GM23248 (cell line): Measurements from ENCODE around the gene RHOB. TPM values are rescaled to one million over a fixed set of nuclear protein-coding genes. Genes with fewer than 3 reads are reported as not detected.
"Not testable (repeated sequence)": the region's sequence is repeated elsewhere in the genome, so short reads cannot be mapped to it uniquely, and the experiment has no call there.

Experiments used
- DNase-seq: peaks from one replicate; pipeline ENCODE4 v3.0.0-alpha.2; 2015
- H2AFZ ChIP-seq: fragments of 200-600 bp; sonication (generic); 2 replicates; pipeline ENCODE4 v1.6.1; 2016; ENCODE audit warnings: antibody characterized with exemption
- H3F3A ChIP-seq: fragments of 200-600 bp; sonication (generic); 2 replicates; pipeline ENCODE4 v1.6.1; 2016; ENCODE audit warnings: mild to moderate bottlenecking, antibody characterized with exemption, mixed run types; ENCODE audit not compliant: insufficient read depth
- H3K27ac ChIP-seq: fragments of 200-600 bp; sonication (generic); 2 replicates; pipeline ENCODE4 v1.5.1; 2016; ENCODE audit warnings: mild to moderate bottlenecking
- H3K27me3 ChIP-seq: fragments of 200-600 bp; sonication (generic); replicated peaks from 2 replicates; pipeline ENCODE4 v1.6.1; 2016; ENCODE audit warnings: mild to moderate bottlenecking; ENCODE audit not compliant: insufficient read depth
- H3K36me3 ChIP-seq: fragments of 200-600 bp; sonication (generic); 2 replicates; pipeline ENCODE4 v1.6.1; 2016; ENCODE audit warnings: low read depth, mild to moderate bottlenecking
- H3K4me1 ChIP-seq: fragments of 200-600 bp; sonication (generic); 2 replicates; pipeline ENCODE4 v1.6.1; 2016; ENCODE audit warnings: mild to moderate bottlenecking; ENCODE audit not compliant: insufficient read depth
- H3K4me2 ChIP-seq: fragments of 200-600 bp; sonication (generic); one replicate; pipeline ENCODE4 v1.6.1; 2016; ENCODE audit warnings: mild to moderate bottlenecking; ENCODE audit not compliant: unreplicated experiment
- H3K4me3 ChIP-seq: fragments of 200-600 bp; sonication (generic); 2 replicates; pipeline ENCODE4 v1.5.1; 2016; ENCODE audit warnings: mild to moderate bottlenecking
- H3K79me2 ChIP-seq: fragments of 200-600 bp; sonication (generic); 2 replicates; pipeline ENCODE4 v1.6.1; 2016; ENCODE audit warnings: mild to moderate bottlenecking; ENCODE audit not compliant: insufficient read depth
- H3K9ac ChIP-seq: fragments of 200-600 bp; sonication (generic); 2 replicates; pipeline ENCODE4 v1.6.1; 2016; ENCODE audit warnings: mild to moderate bottlenecking
- H3K9me2 ChIP-seq: fragments of 200-600 bp; sonication (generic); 2 replicates; pipeline ENCODE4 v1.6.1; 2016; ENCODE audit warnings: mixed run types, mild to moderate bottlenecking, moderate library complexity; ENCODE audit not compliant: insufficient read depth
- H3K9me3 ChIP-seq: fragments of 200-600 bp; sonication (generic); one replicate; pipeline ENCODE4 v1.6.1; 2017; ENCODE audit warnings: low read depth
- H4K20me1 ChIP-seq: fragments of 200-600 bp; sonication (generic); 2 replicates; pipeline ENCODE4 v1.6.0; 2016; ENCODE audit not compliant: insufficient read depth
- EZH2 ChIP-seq: fragments of 200-600 bp; sonication (generic); IDR thresholded peaks from 2 replicates; pipeline ENCODE4 v1.6.1; 2018; ENCODE audit warnings: antibody characterized with exemption, mild to moderate bottlenecking; ENCODE audit not compliant: insufficient read depth, poor library complexity, severe bottlenecking
- EZH2phosphoT487 ChIP-seq: fragments of 200-600 bp; sonication (generic); IDR thresholded peaks from 2 replicates; pipeline ENCODE4 v1.6.1; 2018; ENCODE audit warnings: antibody characterized with exemption, moderate library complexity, mild to moderate bottlenecking, low read depth; ENCODE audit not compliant: insufficient read depth
- WGBS, 2 experiments: methylation state at CpG; one replicate each; pipeline ENCODE4 v1.1.6; 2015 to 2017; ENCODE audit warnings: low lambda C conversion rate in 2 of 2, low coverage in 1 of 2; ENCODE audit errors: missing lambda C conversion rate in 2 of 2; 5-methylcytosine and 5-hydroxymethylcytosine counted together
- in situ Hi-C: fragments of 300-500 bp; cut with MboI; formaldehyde crosslinking; loops from 2 replicates; pipeline ENCODE4 v1.15.0; 2020
- polyA plus RNA-seq: library from polyadenylated mRNA; unstranded; fragments of >200 nt; fragmentation: Nextera tagmentation; extraction: Ambion mirVana; gene quantifications from 2 replicates; pipeline ENCODE4 v1.2.1, GENCODE V29; 2016
- total RNA-seq: library from RNA; depleted of rRNA; stranded (reverse); fragments of >200 nt; shearing (Covaris generic); gene quantifications from 2 replicates; pipeline ENCODE4 v1.2.3, GENCODE V29; 2014

The RHOB gene
- total and polyA plus RNA-seq, 2 experiments from 2014 or later: 45.6 to 303 TPM

DNA sequence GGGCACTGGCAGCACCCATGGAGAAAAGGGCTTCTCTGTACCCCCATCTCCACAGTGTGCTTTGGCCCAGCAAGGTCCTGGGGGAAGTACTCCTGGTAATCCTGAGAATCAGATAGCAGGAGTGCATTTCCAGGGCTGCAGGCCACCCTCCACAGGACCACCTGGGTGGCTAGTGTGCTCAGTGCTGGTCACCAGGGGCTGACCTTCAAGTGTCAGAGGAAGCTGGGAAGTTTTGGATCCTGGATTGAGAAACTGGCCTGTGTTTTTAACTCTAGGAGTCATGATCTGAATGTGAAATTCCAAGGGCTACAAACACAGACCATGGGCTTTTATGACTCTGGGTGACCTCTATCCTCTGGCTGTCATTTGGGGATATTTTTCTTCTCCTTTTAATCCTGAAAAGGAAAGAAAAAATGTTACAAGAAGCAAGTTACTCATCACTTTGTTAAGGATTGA lies 9.3 kb downstream of the RHOB start:
- no peak overlapping the region for H3K9ac ChIP-seq
- no peak overlapping the region for H3K27ac ChIP-seq

GRCh38 chr2:20456636-20457426 lies 10.0 kb downstream of the RHOB start:
- no peaks in the 10 kb centered on the region for H3K9me2 ChIP-seq
- H3K36me3 ChIP-seq: no peaks in the 10 kb centered on the region
- WGBS, 2 experiments: 62 to 68% methylated on average over 3 of the region's 3 CpGs
- no peaks in the 10 kb centered on the region for H3K79me2 ChIP-seq
- H3K27ac ChIP-seq: no peak overlapping the region
- H2AFZ ChIP-seq: no peak overlapping the region
- no peak overlapping the region for H3K4me2 ChIP-seq
- peaks cover 3% of the 10 kb centered on the region for H3F3A ChIP-seq
- in situ Hi-C loops: loop anchor here (10.0 kb wide), 1 partner anchor 178 kb away; no protein-coding TSS in a partner anchor
- H3K4me3 ChIP-seq: no peak overlapping the region
- no peaks in the 10 kb centered on the region for H4K20me1 ChIP-seq
- peak; percentile 61 for DNase-seq
- no peaks in the 10 kb centered on the region for H3K9me3 ChIP-seq
- TF ChIP-seq EZH2phosphoT487 (no peak), EZH2 (no peak)
- 0 out of 2 replicates have a peak, but pooled peaks cover 4% of the 10 kb centered on the region for H3K4me1 ChIP-seq
- H3K27me3 ChIP-seq: no peaks in the 10 kb centered on the region
- no peak overlapping the region for H3K9ac ChIP-seq

More for the DNA sequence above, 9.3 kb downstream of the RHOB start:
- Histone ChIP-seq H4K20me1 (no peaks in the 10 kb centered on the region), H3K4me2 (no peak overlapping the region), H3K27me3 (no peaks in the 10 kb centered on the region), H3K36me3 (no peaks in the 10 kb centered on the region), H2AFZ (no peak overlapping the region), H3K4me3 (no peak overlapping the region), H3K79me2 (no peaks in the 10 kb centered on the region), H3K9me2 (no peaks in the 10 kb centered on the region), H3K4me1 (peaks cover 7% of the 10 kb centered on the region; the same call in 1 of the 2 replicates), H3K9me3 (no peaks in the 10 kb centered on the region), H3F3A (peaks cover 9% of the 10 kb centered on the region)
- DNase-seq: no peak
- no peak for TF ChIP-seq EZH2phosphoT487
- no peak for TF ChIP-seq EZH2
- in situ Hi-C loops: loop anchor here (10.0 kb wide), 1 partner anchor 179 kb away; no protein-coding TSS in a partner anchor

DNA sequence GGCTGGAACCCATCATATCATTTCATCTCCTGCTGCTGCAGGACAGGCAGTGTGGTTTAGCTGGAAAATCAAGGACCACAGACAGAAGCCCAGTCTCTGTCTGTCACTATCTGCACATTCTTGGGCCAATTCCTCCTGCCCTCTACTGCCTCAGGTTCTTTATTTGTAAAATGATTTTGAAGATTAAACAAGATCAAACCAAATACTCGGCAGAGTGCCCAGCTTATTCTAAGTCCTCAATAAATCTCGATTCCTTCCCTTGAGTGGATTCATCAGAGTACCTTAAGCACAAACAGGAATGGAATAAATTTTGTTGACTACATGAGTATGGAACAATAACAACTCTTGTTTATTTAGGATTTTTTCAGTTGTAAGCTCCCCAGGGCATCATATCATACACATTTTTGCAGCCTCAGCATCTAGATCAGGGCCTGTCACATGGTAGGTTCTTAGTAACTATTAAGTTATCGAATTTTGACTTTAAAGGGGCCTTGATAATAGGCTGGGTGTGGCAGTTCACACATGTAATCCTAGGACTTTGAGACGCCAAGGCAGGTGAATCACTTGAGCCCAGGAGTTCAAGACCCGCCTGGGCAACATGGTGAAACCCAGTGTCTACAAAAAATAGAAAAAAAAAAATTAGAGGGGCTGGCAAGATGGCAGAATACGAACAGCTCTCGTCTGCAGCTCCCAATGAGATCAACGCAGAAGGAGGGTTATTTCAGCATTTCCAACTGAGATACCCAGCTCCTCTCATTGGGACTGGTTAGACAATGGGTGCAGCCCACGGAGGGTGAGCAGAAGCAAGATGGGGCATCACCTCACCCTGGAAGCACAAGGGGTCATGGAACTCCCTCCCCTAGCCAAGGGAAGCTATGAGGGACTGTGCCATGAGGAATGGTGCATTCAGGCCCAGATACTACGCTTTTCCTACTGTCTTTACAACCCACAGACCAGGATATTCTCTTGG lies 11.1 kb downstream of the RHOB start:
- Histone ChIP-seq H3K4me2 (no peak overlapping the region), H3K9ac (no peak overlapping the region), H3K27ac (no peak overlapping the region), H3K9me3 (no peaks in the 10 kb centered on the region), H3F3A (no peaks in the 10 kb centered on the region), H3K79me2 (no peaks in the 10 kb centered on the region), H3K36me3 (no peaks in the 10 kb centered on the region), H3K4me3 (no peak overlapping the region), H3K4me1 (0 out of 2 replicates have a peak, but pooled peaks cover 4% of the 10 kb centered on the region), H2AFZ (no peak overlapping the region), H3K9me2 (no peaks in the 10 kb centered on the region), H3K27me3 (no peaks in the 10 kb centered on the region), H4K20me1 (no peaks in the 10 kb centered on the region)
- no peak for TF ChIP-seq EZH2phosphoT487
- TF ChIP-seq EZH2: no peak
- in situ Hi-C loops: loop anchor here (10.0 kb wide), 1 partner anchor 177 kb away; no protein-coding TSS in a partner anchor
- WGBS, 2 experiments: 86 to 90% methylated on average over 10 of the region's 10 CpGs
- DNase-seq: no peak

DNA sequence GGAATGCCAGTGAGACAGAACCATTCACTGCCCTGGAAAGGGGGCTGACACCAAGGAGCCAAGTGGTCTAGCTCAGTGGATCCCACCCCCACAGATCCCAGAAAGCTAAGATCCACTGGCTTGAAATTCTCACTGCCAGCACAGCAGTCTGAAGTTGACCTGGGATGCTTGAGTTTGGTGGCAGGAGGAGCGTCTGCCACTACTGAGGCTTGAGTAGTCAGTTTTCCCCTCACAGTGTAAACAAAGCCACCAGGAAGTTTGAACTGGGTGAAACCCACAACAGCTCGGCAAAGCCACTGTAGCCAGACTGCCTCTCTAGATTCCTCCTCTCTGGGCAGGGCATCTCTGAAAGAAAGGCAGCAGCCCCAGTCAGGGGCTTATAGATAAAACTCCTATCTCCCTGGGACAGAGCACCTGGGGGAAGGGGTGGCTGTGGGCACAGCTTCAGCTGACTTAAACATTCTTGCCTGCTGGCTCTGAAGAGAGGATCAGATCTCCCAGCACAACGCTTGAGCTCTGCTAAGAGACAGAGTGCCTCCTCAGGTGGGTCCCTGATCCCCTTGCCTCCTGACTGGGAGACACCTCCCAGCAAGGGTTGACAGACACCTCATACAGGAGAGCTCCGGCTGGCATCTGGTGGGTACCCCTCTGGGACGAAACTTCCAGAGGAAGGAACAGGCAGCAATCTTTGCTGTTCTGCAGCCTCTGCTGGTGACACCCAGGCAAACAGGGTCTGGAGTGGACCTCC lies 12.0 kb downstream of the RHOB start:
- H3K27ac ChIP-seq, H3K4me3 ChIP-seq, H3K36me3 ChIP-seq, H3K27me3 ChIP-seq, H3K4me1 ChIP-seq, DNase-seq, H2AFZ ChIP-seq, H3K4me2 ChIP-seq, H3K79me2 ChIP-seq, H4K20me1 ChIP-seq, H3F3A ChIP-seq, H3K9me3 ChIP-seq, H3K9me2 ChIP-seq, H3K9ac ChIP-seq: not testable (repeated sequence)
- in situ Hi-C loops: loop anchor here (10.0 kb wide), 1 partner anchor 176 kb away; no protein-coding TSS in a partner anchor
- 72 to 79% methylated on average over 5 of the region's 5 CpGs for WGBS, 2 experiments
